ENCODE measurements around the gene KCNIP1. TPM values are rescaled to one million over a fixed set of nuclear protein-coding genes. Genes with fewer than 3 reads are reported as not detected.
A peak's percentile ranks its signal among the peaks of the same experiment; 100 is the strongest.

Gene KCNIP1
- total and polyA plus RNA-seq, 2 of the 8 experiments (the other 6 are each of a cell fraction or from before 2014, with no cell fraction given): 0.52 to 0.83 TPM

GRCh38 chr5:170741801-170742200 is 238.0 kb downstream of the KCNIP1 start:
- no peak overlapping the region for H3K4me3 ChIP-seq (ENCODE audit: extremely low read depth in 1 of 4, insufficient read depth in 2 of 4, low read depth in 3 of 4, low read length in 4 of 4)
- no peak for TF ChIP-seq TEAD4 (IDR thresholded peaks at IDR 0.05; ENCODE audit: low read depth, low read length)
- no peak for TF ChIP-seq SAP30 (IDR thresholded peaks at IDR 0.05; ENCODE audit: insufficient read depth, insufficient replicate concordance, low read length)
- TF ChIP-seq TAF1 (IDR thresholded peaks at IDR 0.05; ENCODE audit: low read depth, low read length): no peak
- TF ChIP-seq KDM5A (IDR thresholded peaks at IDR 0.05; ENCODE audit: low read length): no peak
- no peak for TF ChIP-seq POLR2A (IDR thresholded peaks at IDR 0.05; ENCODE audit: control extremely low read depth in 1 of 2, low read depth in 2 of 2, low read length in 2 of 2)
- no peak for TF ChIP-seq MAX (IDR thresholded peaks at IDR 0.05)
- TF ChIP-seq YY1 (IDR thresholded peaks at IDR 0.05; ENCODE audit: low read depth, low read length): no peak
- TF ChIP-seq CREB1 (IDR thresholded peaks at IDR 0.05): no peak
- no peak for TF ChIP-seq SP1 (IDR thresholded peaks at IDR 0.05; ENCODE audit: low read depth, low read length)
- no peak for TF ChIP-seq ZNF274 (IDR thresholded peaks at IDR 0.05; ENCODE audit: borderline replicate concordance, extremely low read depth, low read length)
- TF ChIP-seq RNF2 (IDR thresholded peaks at IDR 0.05; ENCODE audit: borderline replicate concordance, low read depth, low read length, missing control alignments, poor library complexity, severe bottlenecking): no peak
- no peak for TF ChIP-seq SUZ12 (IDR thresholded peaks at IDR 0.05; ENCODE audit: low read length)
- no peak for TF ChIP-seq CTBP2 (IDR thresholded peaks at IDR 0.05; ENCODE audit: borderline replicate concordance, insufficient read depth, insufficient read length, low read length)
- no peak for TF ChIP-seq GABPA (IDR thresholded peaks at IDR 0.05; ENCODE audit: borderline replicate concordance, insufficient read depth, low read length)

More at GRCh38 chr5:170741801-170742200, 238.0 kb downstream of the KCNIP1 start:
- no peaks in the 10 kb centered on the region for H3K79me1 ChIP-seq (ENCODE audit: low read depth, low read length)
- CTCF ChIA-PET (ENCODE audit: partially characterized antibody): interaction anchor here (0.6 to 21.2 kb wide), 7 partner anchors 8 to 103 kb away, joined by 3 to 650 read pairs (median 4); partner anchors contain the start of gene GABRP
- no peaks in the 10 kb centered on the region for H4K20me1 ChIP-seq (replicated peaks in 1 of 2; ENCODE audit: control insufficient read depth in 1 of 2, insufficient read depth in 2 of 2, low read length in 2 of 2)
- no peaks in the 10 kb centered on the region for H3K79me2 ChIP-seq (ENCODE audit: control insufficient read depth in 1 of 2, insufficient read depth in 2 of 2, low read length in 2 of 2)
- no peak overlapping the region for H4K8ac ChIP-seq (ENCODE audit: extremely low read depth, insufficient read depth, low read length)
- H4K5ac ChIP-seq (ENCODE audit: insufficient read length, low read depth, low read length): no peak overlapping the region
- H3K9ac ChIP-seq (replicated peaks in 1 of 4; ENCODE audit: extremely low read depth in 1 of 4, low read depth in 3 of 4, low read length in 3 of 4): no peak overlapping the region
- H3K27ac ChIP-seq (ENCODE audit: low read depth, low read length): no peak overlapping the region
- no peak overlapping the region for H3K56ac ChIP-seq (replicated peaks; ENCODE audit: insufficient read length, low read depth, low read length)
- no peak overlapping the region for H2AK5ac ChIP-seq (ENCODE audit: low read depth, low read length)
- no peak overlapping the region for H2AFZ ChIP-seq (ENCODE audit: low read length)
- no peaks in the 10 kb centered on the region; a peak in 1 of 7 replicates for H3K27me3 ChIP-seq (replicated peaks in 1 of 4; ENCODE audit: control insufficient read depth in 3 of 4, extremely low read depth in 1 of 4, insufficient read depth in 3 of 4, low read length in 3 of 4)
- DNase-seq (ENCODE audit: low read depth in 1 of 2, low spot score in 2 of 2) (peak in 1 of 2 experiments; percentile 42), FAIRE-seq (no peak)
- no peak overlapping the region; the same call in 1 of the 2 replicates for H2BK15ac ChIP-seq (ENCODE audit: low read length)
- H2BK5ac ChIP-seq (ENCODE audit: low read depth, low read length): no peak overlapping the region
- no peaks in the 10 kb centered on the region for H3K9me3 ChIP-seq (ENCODE audit: insufficient read depth in 2 of 2, low read depth in 1 of 2, low read length in 1 of 2)
- 90% methylated on average over 8 of the region's 8 CpGs; no CpG with 5 or more reads in 1 of the 2 experiments for WGBS, 2 experiments (ENCODE audit: extremely low coverage in 1 of 2, insufficient coverage in 1 of 2, insufficient read length in 1 of 2, insufficient replicate concordance in 2 of 2, low coverage in 1 of 2, low lambda C conversion rate in 2 of 2, missing lambda C conversion rate in 1 of 2)
- no peak overlapping the region for H3K18ac ChIP-seq (ENCODE audit: extremely low read depth, low read length)
- H3K14ac ChIP-seq (ENCODE audit: insufficient read length): no peak overlapping the region
- H2BK120ac ChIP-seq (replicated peaks; ENCODE audit: low read depth, low read length): no peak overlapping the region
- no peaks in the 10 kb centered on the region for H3K36me3 ChIP-seq (ENCODE audit: control insufficient read depth in 2 of 4, insufficient read depth in 4 of 4, low read length in 3 of 4)
- no peak overlapping the region for H4K91ac ChIP-seq (replicated peaks; ENCODE audit: insufficient read length, low read length)
- H3K23me2 ChIP-seq (ENCODE audit: low read depth, low read length): peaks cover 3% of the 10 kb centered on the region; the same call in 1 of the 2 replicates
- no peak overlapping the region for H2BK20ac ChIP-seq (ENCODE audit: low read length)
- POLR2A ChIA-PET (ENCODE audit: partially characterized antibody): interaction anchor here (1.4 kb wide), 1 partner anchor 21 kb away, joined by 4 read pairs; no protein-coding TSS in a partner anchor
- H3K23ac ChIP-seq (ENCODE audit: insufficient read length): no peak overlapping the region
- H2BK12ac ChIP-seq (ENCODE audit: low read depth, low read length): peak overlapping the region; percentile 51; the same call in 1 of the 2 replicates
- no peak overlapping the region for H3K4me2 ChIP-seq (ENCODE audit: insufficient read depth in 1 of 2, low read depth in 2 of 2, low read length in 2 of 2)
- peaks cover 11 to 25% (median 18%) of the 10 kb centered on the region in 4 experiments for H3K4me1 ChIP-seq (replicated peaks in 1 of 4; ENCODE audit: control insufficient read depth in 3 of 4, insufficient read depth in 4 of 4, low read length in 3 of 4)
- no peak overlapping the region for H3K4ac ChIP-seq (replicated peaks; ENCODE audit: insufficient read length, low read depth, low read length)

Measured in H1 (cell line).